AG08395 (cell line): ENCODE data around the gene SPATS1.
"Not testable (repeated sequence)": the region's sequence is repeated elsewhere in the genome, so short reads cannot be mapped to it uniquely, and the experiment has no call there.

ENCODE experiments used
- DNase-seq: peaks from one replicate; pipeline ENCODE4 v3.0.0; 2012; ENCODE audit warnings: mixed read lengths, low spot score

Gene SPATS1

DNA sequence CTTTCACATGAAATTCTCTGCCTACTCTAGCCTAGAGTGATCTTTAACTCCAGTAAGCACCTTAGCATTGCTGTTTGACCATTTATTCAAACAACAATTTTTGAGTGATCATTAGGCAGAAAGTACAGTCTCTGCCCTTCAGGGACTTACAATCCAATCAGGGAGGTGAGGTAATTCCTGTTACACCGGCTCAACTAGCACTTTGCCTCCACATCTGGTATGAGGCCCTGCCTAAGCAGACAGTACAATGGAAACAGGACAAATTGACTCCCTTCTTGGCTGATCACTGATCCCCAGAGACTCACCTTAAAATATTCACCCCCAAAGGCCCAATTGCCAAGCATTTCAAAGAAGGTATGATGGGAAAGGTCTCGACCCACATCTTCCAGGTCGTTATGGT lies 30.7 kb upstream of the SPATS1 start:
- DNase-seq = no peak

DNA sequence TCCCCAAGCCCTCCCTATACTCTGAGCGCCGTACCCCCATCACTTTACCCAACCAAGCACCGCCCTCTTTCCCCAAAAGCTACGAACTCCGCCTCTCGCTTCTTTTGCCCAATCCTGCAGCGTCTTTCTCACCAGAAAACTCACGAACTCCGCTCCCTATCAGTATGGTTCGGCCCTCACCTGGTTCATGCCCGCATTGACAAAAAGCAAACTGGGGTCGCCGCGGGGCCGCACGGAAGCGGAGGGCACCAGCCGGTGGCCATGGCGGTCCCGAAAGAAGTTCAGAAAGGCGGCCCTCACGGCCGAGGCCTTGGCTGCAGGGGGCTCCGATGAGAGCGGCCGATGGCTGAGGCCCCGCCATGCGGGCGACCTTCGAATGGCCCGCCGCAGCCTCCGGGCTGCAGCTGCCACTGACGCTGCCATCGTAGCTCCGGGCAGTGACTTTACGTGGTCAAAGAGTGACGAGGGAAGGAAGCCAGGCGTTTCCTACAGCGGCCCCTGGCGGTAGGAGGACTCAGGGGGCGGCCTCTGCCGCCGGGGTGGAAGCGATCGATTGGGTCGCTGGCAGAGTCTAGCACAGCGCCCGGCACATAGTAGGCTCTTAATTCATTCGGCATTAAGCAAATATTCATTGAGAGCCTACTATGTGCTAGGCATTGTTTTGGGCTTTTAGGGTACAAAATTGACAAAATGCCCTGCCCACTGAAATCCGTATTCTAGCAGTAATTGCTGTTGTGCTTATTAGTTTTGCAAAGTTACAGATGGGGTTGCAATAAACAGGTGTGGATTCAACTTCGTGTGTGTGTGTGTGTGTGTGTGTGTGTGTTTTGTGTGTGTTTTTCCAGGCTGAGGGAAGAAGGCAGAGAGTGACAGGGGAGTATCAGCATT lies 29.3 kb upstream of the SPATS1 start, which contains the start of gene AARS2:
TSS of gene AARS2 (minus strand) at position 447 of the 888 bp plus-strand sequence. CDS start at position 423, 24 bp downstream.
- peak; percentile 91 for DNase-seq

DNA sequence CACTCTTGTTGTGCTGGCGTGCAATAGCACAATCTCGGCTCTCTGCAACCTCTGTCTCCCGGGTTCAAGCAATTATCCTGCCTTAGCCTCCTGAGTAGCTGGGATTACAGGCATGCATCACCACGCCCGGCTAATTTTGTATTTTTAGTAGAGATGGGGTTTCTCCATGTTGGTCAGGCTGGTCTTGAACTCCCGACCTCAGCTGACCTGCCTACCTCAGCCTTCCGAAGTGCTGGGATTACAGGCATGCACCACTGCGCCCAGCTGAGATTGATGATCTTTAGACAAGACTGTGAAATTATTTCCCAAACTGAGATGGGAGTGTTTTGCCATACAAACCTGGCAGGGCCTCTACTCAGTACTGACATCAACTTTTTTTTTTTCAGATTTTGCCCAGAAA lies 27.8 kb upstream of the SPATS1 start:
- DNase-seq = not testable (repeated sequence)

- DNase-seq = no peak
Measured at GRCh38 chr6:44315516-44315915, 26.9 kb upstream of the SPATS1 start.

GRCh38 chr6:44315951-44316350 lies 26.5 kb upstream of the SPATS1 start:
- no peak for DNase-seq

GRCh38 chr6:44316481-44316880 lies 26.0 kb upstream of the SPATS1 start:
- no peak for DNase-seq

DNA sequence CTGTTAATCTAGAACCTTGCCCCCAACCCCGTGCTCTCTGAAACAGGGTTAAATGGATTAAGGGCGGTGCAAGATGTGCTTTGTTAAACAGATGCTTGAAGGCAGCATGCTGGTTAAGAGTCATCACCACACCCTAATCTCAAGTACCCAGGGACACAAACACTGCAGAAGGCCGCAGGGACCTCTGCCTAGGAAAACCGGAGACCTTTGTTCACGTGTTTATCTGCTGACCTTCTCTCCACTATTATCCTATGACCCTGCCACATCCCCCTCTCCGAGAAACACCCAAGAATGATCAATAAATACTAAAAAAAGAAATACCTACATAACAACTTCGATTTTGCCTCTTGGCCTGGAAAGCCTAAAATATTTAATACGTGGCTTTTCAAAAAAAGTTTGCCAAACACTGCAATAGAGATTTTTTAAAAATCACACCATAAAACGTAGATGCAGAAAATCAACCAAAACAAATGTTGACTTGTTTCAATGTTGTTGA lies 25.3 kb upstream of the SPATS1 start:
- not testable (repeated sequence) for DNase-seq

DNA sequence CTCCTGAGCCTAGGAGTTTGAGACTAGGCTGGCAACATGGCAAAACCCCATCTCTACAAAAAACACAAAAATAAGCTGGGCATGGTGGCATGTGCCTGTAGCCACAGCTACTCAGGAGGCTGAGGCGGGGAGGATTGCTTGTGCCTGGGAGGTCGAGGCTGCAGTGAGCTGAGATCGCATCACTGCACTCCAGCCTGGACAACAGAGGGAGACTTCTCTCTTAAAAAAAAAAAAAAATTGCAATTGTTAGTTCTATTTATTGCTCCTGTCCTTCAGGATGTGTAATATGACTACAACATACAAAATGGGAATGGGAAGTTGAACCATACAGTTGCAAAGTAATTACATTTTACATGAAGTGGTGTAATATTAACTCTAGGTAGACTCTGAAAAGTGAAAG lies 21.2 kb upstream of the SPATS1 start:
- DNase-seq = no peak

- DNase-seq = no peak
Measured at GRCh38 chr6:44327096-44327495, 15.4 kb upstream of the SPATS1 start.

GRCh38 chr6:44327760-44328159 lies 14.7 kb upstream of the SPATS1 start:
- no peak for DNase-seq

DNA sequence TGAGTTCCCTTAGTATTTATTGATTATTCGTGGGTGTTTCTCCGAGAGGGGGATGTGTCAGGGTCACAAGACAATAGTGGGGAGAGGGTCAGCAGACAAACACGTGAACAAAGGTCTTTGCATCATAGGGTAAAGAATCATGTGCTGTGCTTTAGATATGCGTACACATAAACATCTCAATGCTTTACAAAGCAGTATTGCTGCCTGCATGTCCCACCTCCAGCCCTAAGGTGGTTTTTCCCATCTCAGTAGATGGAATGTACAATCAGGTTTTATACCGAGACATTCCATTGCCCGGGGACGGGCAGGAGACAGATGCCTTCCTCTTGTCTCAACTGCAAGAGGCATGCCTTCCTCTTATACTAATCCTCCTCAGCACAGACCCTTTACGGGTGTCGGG lies 14.2 kb upstream of the SPATS1 start:
- DNase-seq = not testable (repeated sequence)

GRCh38 chr6:44329858-44330257 lies 12.6 kb upstream of the SPATS1 start:
- no peak for DNase-seq

DNA sequence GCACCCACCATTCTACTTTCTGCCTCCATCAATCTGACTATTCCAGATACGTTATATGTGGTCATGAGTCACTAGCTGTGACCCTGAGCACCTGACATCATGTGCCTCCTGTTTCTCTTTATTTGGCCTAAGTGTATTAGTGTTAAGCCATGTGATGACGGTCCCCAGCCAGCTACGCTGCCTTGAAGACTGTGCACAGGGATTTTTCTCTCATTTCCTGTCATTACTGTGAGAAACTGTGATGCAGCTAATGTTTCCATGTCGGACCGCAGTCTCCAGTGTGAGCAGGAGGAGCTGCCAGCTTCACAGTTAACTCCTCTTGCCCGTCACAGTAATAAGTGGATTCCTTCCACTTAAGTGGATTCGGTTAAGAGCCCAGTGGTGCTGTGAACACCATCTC lies 9.9 kb upstream of the SPATS1 start:
- DNase-seq = peak; percentile 14

DNA sequence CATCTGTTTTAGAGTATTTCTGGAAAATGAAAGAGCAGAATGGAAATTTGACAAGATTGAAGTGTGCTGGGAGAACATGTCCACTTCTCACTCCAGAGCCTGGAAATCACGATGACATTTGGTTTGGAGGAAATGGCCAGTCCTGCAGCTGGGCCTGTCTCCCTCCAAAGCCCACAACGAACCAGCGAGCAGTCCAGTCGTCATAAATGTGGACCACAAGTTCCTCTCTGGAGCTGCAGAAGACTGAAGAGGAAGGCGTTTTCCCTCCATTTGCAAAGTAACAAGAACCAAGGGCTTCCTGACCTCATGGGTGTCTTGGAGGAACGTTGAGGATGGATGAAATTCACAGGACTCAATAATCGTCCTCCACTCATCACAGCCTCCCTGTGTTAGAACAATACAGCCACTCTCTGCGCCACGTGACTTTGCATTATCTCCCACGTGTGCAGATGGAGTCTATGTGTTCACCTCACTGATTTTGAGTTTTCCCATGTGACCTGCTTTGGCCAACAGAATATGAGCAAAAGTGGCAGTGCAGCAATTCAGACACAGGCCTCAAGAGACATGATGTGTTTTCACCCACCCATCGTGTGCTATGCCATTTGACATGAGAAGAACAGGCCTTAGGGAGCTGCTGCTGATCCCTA lies 9.1 kb upstream of the SPATS1 start:
- no peak for DNase-seq

GRCh38 chr6:44333942-44334341 lies 8.5 kb upstream of the SPATS1 start:
- no peak for DNase-seq

DNA sequence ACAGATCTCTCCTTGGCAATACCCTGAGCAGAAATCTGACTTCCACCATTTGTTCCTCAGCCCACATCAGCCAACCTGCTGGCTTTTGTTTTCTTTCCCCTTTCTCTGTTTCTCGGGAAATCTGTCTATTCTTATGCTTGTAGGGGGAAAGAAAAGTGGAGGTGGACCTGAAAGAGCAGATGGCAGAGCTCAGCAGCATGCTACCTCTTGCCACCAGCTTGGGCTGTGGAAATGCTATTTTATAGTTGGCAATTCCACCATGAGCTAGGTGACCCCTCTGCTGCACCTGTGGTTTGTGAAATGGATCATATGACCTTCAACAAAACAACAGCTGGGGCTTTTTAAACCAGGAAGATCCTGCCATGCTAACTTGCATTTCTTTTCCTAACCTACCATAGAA lies 6.8 kb upstream of the SPATS1 start:
- no peak for DNase-seq

DNA sequence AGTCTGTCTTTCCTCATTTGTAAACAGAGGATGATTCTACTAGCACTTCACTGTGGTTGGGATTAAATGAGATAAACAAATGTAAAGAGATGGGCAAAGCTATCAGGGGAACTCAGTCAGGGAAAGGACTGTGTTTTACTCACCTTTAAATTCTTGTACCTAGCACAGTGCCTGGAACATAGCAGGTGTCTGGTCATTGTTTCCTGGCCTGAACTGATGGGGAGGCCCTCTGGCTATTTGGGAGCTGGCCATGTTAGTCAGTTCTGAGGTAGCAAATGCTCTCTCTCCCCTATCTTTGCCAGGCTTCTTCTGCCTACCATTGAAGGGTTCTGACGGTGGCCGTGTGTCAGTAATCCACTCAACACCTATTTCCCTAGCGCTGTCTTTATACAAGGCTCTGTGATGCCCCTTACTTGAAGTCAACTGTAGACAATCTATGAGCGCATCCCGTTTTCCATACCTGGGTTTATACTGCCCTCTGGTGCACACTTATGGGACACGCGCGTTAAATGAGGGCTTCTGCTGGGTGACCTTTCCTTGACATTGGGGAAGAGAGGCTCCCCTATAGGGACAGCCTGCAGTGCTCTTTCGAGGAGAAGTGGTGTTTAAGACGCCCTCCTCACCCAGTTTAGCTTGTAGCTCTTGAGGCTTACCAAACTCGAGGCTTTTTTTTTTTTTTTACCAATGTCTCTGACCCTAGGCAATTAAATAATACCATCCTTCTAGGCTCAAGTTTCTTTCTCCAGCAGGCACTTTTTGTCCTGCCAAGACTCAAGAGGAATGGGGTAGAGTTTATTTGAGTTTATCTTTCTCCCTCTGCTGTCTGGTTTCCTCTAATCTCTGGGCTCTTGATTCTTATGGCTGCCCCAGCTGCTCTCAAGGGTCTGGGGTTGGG lies 4.0 kb upstream of the SPATS1 start:
- peak; percentile 69 for DNase-seq

- no peak for DNase-seq
Measured at GRCh38 chr6:44339301-44339700, 3.1 kb upstream of the SPATS1 start.

DNA sequence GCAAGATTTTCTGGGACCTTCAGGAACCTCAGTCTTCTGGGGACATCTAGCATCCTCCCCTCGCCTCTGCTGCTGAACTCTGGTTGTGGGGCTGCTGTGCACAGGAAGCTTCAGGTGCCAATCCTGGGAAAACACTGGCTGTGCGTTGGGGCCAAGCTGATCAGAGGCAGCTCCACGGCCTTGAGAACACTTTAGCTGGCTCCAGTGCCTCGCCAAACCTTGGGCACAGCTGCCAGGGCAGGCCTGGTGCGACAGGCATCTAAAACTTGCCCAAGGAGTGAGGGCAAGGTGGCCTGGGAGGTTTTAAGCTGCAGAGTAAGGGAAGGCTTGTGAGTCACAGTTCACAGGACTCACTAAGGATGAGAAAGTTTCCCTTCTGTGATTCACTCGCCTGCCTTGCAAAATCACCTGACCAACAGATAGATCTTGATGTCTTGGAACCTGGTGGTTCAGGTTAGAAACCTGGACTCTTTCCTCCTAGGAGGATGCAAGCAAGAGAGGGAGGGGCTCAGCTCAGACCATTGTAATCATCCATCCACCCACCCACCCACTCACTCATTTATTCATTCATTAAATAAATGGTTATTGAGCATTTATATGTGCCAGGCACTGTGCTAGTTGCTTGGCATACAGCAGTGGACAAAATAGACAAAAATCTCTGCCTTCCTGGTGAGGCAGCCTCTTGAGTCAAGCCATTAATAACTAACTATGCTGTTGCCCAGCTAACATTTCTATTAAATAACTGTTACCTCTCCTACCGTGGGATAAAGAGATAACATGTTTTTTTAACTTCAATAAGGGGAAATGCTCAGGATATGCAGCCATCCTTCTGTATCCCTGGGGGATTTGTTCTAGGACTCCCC lies 2.5 kb upstream of the SPATS1 start:
- no peak for DNase-seq

DNA sequence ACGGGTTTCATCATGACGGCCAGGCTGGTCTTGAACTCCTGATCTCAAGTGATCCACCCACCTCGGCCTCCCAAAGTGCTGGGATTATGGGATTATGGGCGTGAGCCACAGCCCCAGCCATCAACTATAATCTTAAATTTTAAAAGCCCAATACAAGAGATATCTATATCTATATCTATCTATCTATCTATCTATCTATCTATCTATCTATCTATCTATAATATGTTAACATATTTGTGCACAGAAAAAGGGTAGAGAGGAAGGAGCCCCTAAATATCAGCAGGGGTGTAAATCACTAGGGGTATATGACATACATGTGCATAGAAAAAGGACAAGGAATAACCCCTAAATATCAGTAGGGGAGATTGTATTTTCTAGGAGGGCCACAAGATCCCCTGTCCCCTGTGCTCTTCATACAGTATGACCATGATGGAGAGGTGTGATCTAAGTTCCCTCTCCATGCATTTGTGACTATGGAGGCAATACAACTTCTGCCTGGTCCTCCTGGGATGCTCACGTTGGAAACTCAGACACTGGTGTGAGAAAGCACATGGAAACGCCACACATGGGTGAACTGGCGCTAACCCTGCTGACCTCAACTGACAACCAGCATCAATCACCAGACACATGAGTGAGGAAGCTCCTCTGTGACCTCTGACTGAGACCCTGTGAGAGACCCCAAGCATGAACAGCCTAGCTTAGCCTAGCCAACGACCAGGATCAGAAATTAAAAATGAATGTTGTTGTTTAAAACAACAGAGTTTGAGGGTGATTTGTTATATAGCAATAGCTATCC lies 1.2 kb upstream of the SPATS1 start:
- no peak for DNase-seq
